A549 (cell line): Measurements from ENCODE around the gene DPY19L1.

Experiments used
- CHD2 ChIP-seq: fragments of 150-350 bp; IDR thresholded peaks from 2 replicates; pipeline ENCODE4 v1.6.1; 2014; ENCODE audit warnings: low read length; ENCODE audit not compliant: partially characterized antibody
- EP300 ChIP-seq, 2 experiments: fragments of >200 bp; sonication (Bioruptor Twin); formaldehyde crosslinking; IDR thresholded peaks; 2 replicates in 1 of 2; 3 replicates in 1 of 2; pipeline ENCODE4 v1.6.1; 2016 to 2017
- JUN ChIP-seq, 2 experiments: fragments of >200 bp; sonication (Bioruptor Twin); formaldehyde crosslinking; IDR thresholded peaks; 2 replicates in 1 of 2; 3 replicates in 1 of 2; pipeline ENCODE4 v1.6.1; 2016 to 2017
- JUNB ChIP-seq: fragments of >200 bp; sonication (Bioruptor Twin); formaldehyde crosslinking; IDR thresholded peaks from 2 replicates; pipeline ENCODE4 v1.6.1; 2016
- KDM1A ChIP-seq: fragments of 200-600 bp; sonication (generic); IDR thresholded peaks from 2 replicates; pipeline ENCODE4 v1.6.1; 2016; ENCODE audit warnings: low read depth, mild to moderate bottlenecking
- MAFK ChIP-seq: fragments of 450-650 bp; IDR thresholded peaks from 2 replicates; pipeline ENCODE4 v1.6.1; 2014; ENCODE audit not compliant: partially characterized antibody
- MAZ ChIP-seq: fragments of 150-350 bp; IDR thresholded peaks from 2 replicates; pipeline ENCODE4 v1.6.1; 2014; ENCODE audit warnings: antibody characterized with exemption, low read depth, low read length, borderline replicate concordance
- POLR2A ChIP-seq: IDR thresholded peaks from 2 replicates; pipeline ENCODE4 v1.6.1; 2012; ENCODE audit warnings: mild to moderate bottlenecking, low read length
- SMC3 ChIP-seq: fragments of >200 bp; sonication (Bioruptor Twin); formaldehyde crosslinking; IDR thresholded peaks from 3 replicates; pipeline ENCODE4 v1.6.1; 2018; ENCODE audit warnings: inconsistent platforms
- ZFP36 ChIP-seq: fragments of 450-650 bp; IDR thresholded peaks from 2 replicates; pipeline ENCODE4 v1.6.1; 2014; ENCODE audit warnings: borderline replicate concordance; ENCODE audit not compliant: partially characterized antibody
- TF ChIP-seq, protein P1 (sequence below): fragments of 450-650 bp; IDR thresholded peaks from 2 replicates; pipeline ENCODE4 v1.6.1; 2014; ENCODE audit warnings: antibody characterized with exemption
- TF ChIP-seq, protein P2 (sequence below): fragments of >200 bp; sonication (Bioruptor Twin); formaldehyde crosslinking; IDR thresholded peaks from 3 replicates; pipeline ENCODE4 v1.5.1; 2016
- TF ChIP-seq, protein P3 (sequence below): fragments of 250-450 bp; sonication (Bioruptor Pico); IDR thresholded peaks from 2 replicates; pipeline ENCODE4 v1.5.0; 2021; ENCODE audit warnings: mild to moderate bottlenecking, moderate library complexity, borderline replicate concordance

DNA sequence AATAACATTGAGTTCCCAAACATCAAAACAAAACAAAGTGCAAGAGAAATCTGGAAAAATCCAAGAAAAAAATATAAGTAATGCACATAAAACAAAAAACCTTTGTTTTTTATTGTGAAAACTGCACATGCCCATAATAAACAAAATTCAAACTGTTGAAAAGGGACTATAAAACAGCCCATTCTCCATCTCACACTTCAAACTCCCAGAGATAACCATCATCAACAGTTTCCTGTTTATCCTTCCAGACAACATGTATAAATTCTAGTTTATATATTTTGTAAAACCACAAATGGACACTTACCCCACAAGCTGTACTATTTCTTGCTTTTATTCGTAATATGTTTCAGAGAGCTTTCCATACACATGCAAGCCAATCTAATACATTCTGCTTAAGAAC is 79.3 kb downstream of the DPY19L1 start:
- TF ChIP-seq, protein P1, sequence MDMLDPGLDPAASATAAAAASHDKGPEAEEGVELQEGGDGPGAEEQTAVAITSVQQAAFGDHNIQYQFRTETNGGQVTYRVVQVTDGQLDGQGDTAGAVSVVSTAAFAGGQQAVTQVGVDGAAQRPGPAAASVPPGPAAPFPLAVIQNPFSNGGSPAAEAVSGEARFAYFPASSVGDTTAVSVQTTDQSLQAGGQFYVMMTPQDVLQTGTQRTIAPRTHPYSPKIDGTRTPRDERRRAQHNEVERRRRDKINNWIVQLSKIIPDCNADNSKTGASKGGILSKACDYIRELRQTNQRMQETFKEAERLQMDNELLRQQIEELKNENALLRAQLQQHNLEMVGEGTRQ = no peak
- TF ChIP-seq JUNB (no peak), MAFK (no peak), JUN (IDR thresholded peaks at IDR 0.05) (no peak), KDM1A (no peak), ZFP36 (no peak), EP300 (IDR thresholded peaks at IDR 0.05) (no peak), SMC3 (no peak), CHD2 (no peak), MAZ (no peak), POLR2A (no peak)
- TF ChIP-seq, protein P2, sequence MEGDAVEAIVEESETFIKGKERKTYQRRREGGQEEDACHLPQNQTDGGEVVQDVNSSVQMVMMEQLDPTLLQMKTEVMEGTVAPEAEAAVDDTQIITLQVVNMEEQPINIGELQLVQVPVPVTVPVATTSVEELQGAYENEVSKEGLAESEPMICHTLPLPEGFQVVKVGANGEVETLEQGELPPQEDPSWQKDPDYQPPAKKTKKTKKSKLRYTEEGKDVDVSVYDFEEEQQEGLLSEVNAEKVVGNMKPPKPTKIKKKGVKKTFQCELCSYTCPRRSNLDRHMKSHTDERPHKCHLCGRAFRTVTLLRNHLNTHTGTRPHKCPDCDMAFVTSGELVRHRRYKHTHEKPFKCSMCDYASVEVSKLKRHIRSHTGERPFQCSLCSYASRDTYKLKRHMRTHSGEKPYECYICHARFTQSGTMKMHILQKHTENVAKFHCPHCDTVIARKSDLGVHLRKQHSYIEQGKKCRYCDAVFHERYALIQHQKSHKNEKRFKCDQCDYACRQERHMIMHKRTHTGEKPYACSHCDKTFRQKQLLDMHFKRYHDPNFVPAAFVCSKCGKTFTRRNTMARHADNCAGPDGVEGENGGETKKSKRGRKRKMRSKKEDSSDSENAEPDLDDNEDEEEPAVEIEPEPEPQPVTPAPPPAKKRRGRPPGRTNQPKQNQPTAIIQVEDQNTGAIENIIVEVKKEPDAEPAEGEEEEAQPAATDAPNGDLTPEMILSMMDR = no peak
- TF ChIP-seq, protein P3, sequence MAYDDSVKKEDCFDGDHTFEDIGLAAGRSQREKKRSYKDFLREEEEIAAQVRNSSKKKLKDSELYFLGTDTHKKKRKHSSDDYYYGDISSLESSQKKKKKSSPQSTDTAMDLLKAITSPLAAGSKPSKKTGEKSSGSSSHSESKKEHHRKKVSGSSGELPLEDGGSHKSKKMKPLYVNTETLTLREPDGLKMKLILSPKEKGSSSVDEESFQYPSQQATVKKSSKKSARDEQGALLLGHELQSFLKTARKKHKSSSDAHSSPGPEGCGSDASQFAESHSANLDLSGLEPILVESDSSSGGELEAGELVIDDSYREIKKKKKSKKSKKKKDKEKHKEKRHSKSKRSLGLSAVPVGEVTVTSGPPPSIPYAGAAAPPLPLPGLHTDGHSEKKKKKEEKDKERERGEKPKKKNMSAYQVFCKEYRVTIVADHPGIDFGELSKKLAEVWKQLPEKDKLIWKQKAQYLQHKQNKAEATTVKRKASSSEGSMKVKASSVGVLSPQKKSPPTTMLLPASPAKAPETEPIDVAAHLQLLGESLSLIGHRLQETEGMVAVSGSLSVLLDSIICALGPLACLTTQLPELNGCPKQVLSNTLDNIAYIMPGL = no peak
